C4-2B (cell line): ENCODE measurements around the gene KLHL21.

Experiments used
- H3K27ac ChIP-seq: fragments of 450-650 bp; 2 replicates; pipeline ENCODE4 v1.5.1; 2017
- ZFX ChIP-seq: fragments of 450-650 bp; IDR thresholded peaks from 2 replicates; pipeline ENCODE4 v1.6.1; 2017
- TF ChIP-seq, protein P1 (sequence below): fragments of 450-650 bp; conservative IDR thresholded peaks from 2 replicates; pipeline ENCODE4 v1.5.1; 2017; ENCODE audit warnings: mild to moderate bottlenecking

Gene KLHL21

DNA sequence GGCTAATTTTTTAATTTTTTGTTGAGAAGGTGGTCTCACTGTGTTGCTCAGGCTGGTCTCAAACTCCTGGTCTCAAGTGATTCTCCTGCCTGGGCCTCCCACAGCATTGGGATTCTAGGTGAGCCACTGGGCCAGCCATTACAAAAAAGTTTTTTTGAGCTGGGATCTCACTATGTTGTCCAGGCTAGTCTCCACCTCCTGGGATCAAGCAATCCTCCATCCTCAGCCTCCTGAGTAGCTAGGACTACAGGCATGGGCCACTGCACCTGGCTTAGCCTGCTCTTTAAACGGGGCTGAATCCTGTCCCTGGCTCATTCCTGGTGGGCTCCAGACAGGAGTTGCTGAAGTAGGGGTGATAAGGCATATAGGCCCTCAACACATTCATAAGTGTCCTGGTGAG is 45.1 kb downstream of the KLHL21 start:
- no peak for TF ChIP-seq ZFX
- TF ChIP-seq, protein P1, sequence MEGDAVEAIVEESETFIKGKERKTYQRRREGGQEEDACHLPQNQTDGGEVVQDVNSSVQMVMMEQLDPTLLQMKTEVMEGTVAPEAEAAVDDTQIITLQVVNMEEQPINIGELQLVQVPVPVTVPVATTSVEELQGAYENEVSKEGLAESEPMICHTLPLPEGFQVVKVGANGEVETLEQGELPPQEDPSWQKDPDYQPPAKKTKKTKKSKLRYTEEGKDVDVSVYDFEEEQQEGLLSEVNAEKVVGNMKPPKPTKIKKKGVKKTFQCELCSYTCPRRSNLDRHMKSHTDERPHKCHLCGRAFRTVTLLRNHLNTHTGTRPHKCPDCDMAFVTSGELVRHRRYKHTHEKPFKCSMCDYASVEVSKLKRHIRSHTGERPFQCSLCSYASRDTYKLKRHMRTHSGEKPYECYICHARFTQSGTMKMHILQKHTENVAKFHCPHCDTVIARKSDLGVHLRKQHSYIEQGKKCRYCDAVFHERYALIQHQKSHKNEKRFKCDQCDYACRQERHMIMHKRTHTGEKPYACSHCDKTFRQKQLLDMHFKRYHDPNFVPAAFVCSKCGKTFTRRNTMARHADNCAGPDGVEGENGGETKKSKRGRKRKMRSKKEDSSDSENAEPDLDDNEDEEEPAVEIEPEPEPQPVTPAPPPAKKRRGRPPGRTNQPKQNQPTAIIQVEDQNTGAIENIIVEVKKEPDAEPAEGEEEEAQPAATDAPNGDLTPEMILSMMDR: no peak
- H3K27ac ChIP-seq: no peak overlapping the region

DNA sequence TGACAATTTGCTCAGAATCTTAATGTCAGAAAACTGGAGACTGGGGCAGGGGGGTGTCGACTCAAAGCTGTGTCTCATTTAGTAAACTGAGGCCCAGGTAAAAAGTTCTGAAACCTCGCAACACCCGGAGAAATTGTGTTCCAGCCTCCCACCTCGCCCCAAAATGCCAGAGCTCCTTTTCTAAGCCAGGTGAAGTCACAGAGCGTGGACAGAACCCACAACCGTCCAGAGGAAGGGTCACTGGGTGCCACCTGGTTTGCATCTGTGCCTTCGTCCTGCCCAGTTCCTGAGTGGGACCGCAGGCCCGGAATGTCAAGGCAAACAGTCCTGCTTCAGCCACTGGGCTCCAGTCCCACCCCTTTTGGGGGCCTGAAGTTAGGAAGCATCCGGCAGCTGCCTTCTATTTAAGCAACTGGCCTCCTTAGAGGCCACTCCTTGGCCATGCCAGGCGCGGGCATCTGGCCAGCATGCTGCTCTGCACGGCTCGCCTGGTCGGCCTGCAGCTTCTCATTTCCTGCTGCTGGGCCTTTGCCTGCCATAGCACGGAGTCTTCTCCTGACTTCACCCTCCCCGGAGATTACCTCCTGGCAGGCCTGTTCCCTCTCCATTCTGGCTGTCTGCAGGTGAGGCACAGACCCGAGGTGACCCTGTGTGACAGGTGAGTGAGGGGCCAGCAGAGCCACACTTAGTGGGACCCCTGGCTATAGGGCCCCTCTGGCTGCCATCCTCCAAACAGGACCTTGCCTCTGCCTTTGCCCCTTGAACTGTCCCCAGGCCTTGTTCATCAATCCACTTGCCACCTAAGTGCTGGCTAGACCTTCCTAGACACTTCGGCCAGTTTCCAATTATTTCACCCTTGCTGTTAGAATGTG is 47.5 kb downstream of the KLHL21 start, which contains the start of gene TAS1R1:
Gene TAS1R1 (plus strand): TSS at position 401 of the 872 bp plus-strand sequence. CDS start 67 bp downstream, at position 468.
- no peak for TF ChIP-seq ZFX
- TF ChIP-seq, protein P1: no peak
- H3K27ac ChIP-seq: peak within 1 kb of the TSS; percentile 86

DNA sequence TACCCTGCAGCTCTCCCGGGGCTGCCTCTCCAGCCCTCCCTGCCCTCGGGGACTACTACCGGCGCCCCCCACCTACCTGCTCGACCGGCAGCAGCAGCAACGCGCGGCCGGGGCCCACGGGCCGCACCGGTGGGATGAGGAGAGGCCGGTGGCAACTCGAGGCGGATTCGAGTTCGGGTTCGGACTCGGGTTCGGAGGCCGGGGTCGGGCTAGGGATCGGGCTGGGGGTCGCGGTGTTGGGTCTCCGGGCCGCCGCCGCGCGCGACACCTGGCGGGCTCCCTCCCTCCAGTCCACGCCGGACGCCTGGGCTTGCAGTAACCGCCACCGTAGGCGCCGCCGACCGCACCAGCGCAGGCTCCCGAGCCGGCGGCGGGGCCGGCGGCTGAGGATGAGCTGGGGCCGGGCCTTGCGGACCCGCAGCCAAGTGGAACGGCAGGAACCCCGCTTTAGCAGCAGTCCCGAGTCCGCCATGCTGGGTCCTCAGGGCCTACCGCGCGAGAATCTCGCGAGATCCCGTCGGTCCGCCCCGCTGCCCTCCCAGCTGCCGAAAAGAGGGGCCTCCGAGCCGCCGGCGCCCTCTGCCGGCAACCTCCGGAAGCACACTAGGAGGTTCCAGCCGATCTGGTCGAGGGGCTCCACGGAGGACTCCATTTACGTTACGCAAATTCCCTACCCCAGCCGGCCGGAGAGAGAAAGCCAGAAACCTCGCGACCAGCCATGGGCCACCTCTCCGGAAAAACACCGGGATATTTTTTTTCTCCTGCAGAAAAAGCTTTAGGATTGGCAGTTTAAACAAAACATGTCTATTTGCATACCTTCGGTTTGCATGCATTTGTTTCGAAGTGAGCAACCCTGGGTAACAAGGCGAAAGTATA is 48.4 kb downstream of the KLHL21 start, which contains the start of gene NOL9:
Gene NOL9 (minus strand): TSS at position 483 of the 876 bp plus-strand sequence. CDS start 11 bp downstream, at position 472.
- peak within 1 kb of the TSS; percentile 86 for H3K27ac ChIP-seq
- peak; percentile 93 for TF ChIP-seq ZFX
- TF ChIP-seq, protein P1: peak; percentile 99

DNA sequence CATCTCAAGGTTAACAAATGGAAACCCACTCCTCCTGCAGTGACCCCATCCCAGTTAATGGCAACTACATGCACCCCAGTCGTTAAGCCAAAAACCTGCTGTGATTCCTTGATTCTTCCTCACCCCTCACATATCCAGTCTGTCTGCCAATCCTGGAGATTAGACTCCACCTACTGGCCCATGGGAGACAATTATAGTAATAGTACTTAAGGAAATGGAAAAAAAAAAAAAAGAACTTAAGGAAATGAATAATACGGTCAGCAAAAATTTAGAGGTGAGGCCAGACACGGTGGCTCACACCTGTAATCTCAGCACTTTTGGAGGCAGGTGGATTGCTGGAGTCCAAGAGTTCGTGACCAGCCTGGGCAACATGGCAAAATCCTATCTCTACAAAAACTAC is 55.4 kb downstream of the KLHL21 start:
- no peak overlapping the region for H3K27ac ChIP-seq

DNA sequence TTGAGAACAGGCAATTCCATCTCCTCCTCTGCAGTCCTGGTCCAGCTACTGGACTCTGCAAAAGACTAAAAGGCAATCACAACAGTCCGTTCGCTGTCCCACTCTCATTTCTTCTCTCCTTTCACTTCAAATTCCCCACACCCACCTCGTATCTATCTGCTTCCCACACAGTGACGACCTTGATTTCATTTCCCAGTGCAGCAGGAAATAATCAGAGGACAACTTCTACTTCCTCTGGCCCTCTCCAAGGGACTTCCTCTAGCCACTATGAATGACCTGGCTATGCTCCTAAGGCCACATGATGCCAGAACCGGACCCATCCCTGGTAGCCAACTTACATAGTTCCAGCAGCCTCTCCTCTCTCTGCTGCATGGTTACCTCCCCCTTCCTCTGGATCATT is 56.3 kb downstream of the KLHL21 start:
- TF ChIP-seq ZFX: no peak
- TF ChIP-seq, protein P1: no peak
- H3K27ac ChIP-seq: no peak overlapping the region

More for the DNA sequence above, 55.4 kb downstream of the KLHL21 start:
- TF ChIP-seq, protein P1: no peak
- no peak for TF ChIP-seq ZFX

DNA sequence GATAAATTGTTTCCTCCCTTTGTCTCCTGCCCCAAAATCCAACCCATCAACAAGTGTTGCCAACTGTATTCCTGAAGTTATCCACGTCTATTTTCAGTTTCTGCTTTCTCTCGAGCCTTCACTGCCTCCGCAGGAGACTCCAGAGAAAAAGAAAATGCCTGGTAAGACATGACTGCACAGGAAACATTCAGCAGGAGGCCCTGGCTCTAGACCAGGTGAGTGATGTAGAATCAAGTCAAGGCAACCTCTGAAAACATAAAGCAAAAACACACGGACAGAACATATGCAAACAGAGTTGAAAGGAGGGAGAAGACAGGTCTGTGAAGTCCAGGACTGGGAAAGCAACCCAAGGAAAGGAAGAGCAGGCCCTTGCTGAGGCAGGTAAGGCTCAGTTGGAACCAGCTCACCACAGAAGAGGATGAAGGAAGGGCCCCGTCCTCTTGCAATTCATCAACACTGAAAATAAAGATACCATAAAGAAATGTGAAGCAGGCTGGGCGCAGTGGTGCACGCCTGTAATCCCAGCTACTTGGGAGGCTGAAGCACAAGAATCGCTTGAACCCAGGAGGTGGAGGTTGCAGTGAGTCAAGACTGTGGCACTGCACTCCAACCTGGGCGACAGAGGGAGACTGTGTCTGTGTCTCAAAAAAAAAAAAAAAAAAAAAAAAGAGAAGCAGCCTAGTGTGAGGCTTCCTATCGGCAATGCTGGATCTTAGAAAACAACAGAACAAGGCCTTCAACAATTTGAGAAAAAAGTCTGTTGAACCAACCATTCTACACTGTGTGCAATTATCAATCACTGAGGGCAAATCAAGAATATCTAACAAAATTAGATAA is 57.2 kb downstream of the KLHL21 start:
- no peak overlapping the region for H3K27ac ChIP-seq

More for the DNA sequence above, 57.2 kb downstream of the KLHL21 start:
- TF ChIP-seq, protein P1: no peak
- TF ChIP-seq ZFX: no peak
